A549 (cell line): ENCODE data around the gene TMC4. TPM values are rescaled to one million over a fixed set of nuclear protein-coding genes. Genes with fewer than 3 reads are reported as not detected.
A peak's percentile ranks its signal among the peaks of the same experiment; 100 is the strongest.

Experiments
- ATAC-seq, 2 experiments: fragments of 200-7000 bp in 1 of 2; fragments of >200 bp in 1 of 2; cut with Nextera tagmentation in 1 of 2; cut with Tn5 transposase in 1 of 2; 3 replicates each; pipeline versions ENCODE4 v1.8.0 to v1.9.1; 2018 to 2020; ENCODE audit warnings: mild to moderate bottlenecking in 1 of 2, moderate library complexity in 1 of 2
- CTCF ChIA-PET: fragments of 300-600 bp; sonication (Branson Sonifier 250); formaldehyde crosslinking; extraction: SDS; loops from one replicate; lab custom pipeline; 2021; ENCODE audit warnings: antibody characterized with exemption, inconsistent platforms; lab: Yijun Ruan, JAX
- POLR2A ChIA-PET: fragments of 350-600 bp; formaldehyde crosslinking; extraction: SDS; loops from one replicate; lab custom pipeline; 2021; ENCODE audit warnings: antibody characterized with exemption, inconsistent platforms; lab: Yijun Ruan, JAX
- DNase-seq, 2 experiments: peaks; one replicate each; pipeline versions ENCODE4 v3.0.0 to v3.0.0-alpha.2; 2011 to 2016; ENCODE audit warnings: low read depth in 1 of 2, low spot score in 1 of 2
- FAIRE-seq: peaks from 2 replicates; lab custom pipeline; 2011; peaks lifted over from hg19 to GRCh38; lab: Jason Lieb, UNC
- H3K27ac ChIP-seq, 2 experiments: fragments of >200 bp; sonication (Bioruptor Twin); formaldehyde crosslinking; 3 replicates each; pipeline ENCODE4 v1.5.1; 2016 to 2017
- H3K4me1 ChIP-seq: fragments of >200 bp; sonication (Bioruptor Twin); formaldehyde crosslinking; 3 replicates; pipeline ENCODE4 v1.6.1; 2016
- H3K4me2 ChIP-seq: fragments of >200 bp; sonication (Bioruptor Twin); formaldehyde crosslinking; 3 replicates; pipeline ENCODE4 v1.6.1; 2016
- H3K4me3 ChIP-seq: fragments of >200 bp; sonication (Bioruptor Twin); formaldehyde crosslinking; 3 replicates; pipeline ENCODE4 v1.5.1; 2016
- H3K9me3 ChIP-seq: fragments of >200 bp; sonication (Bioruptor Twin); formaldehyde crosslinking; 3 replicates; pipeline ENCODE4 v1.6.1; 2016
- CBX2 ChIP-seq: fragments of 200-600 bp; sonication (generic); IDR thresholded peaks from 2 replicates; pipeline ENCODE4 v1.6.1; 2016; ENCODE audit warnings: low read depth, mild to moderate bottlenecking, borderline replicate concordance
- CEBPB ChIP-seq, 2 experiments: fragments of >200 bp in 1 of 2; sonication (Bioruptor Twin) in 1 of 2; formaldehyde crosslinking in 1 of 2; IDR thresholded peaks; 2 replicates each; pipeline ENCODE4 v1.6.1; 2012 to 2016
- CHD2 ChIP-seq: fragments of 150-350 bp; IDR thresholded peaks from 2 replicates; pipeline ENCODE4 v1.6.1; 2014; ENCODE audit warnings: low read length; ENCODE audit not compliant: partially characterized antibody
- CHD4 ChIP-seq: fragments of 200-600 bp; sonication (generic); IDR thresholded peaks from 2 replicates; pipeline ENCODE4 v1.6.1; 2016; ENCODE audit warnings: antibody characterized with exemption, mild to moderate bottlenecking, borderline replicate concordance
- EHMT2 ChIP-seq: fragments of 200-600 bp; sonication (generic); IDR thresholded peaks from 2 replicates; pipeline ENCODE4 v1.6.1; 2016; ENCODE audit warnings: antibody characterized with exemption, low read depth, mild to moderate bottlenecking, moderate library complexity
- ELK1 ChIP-seq: fragments of 150-350 bp; IDR thresholded peaks from 2 replicates; pipeline ENCODE4 v1.6.1; 2014; ENCODE audit warnings: low read depth, mild to moderate bottlenecking, low read length
- ESRRA ChIP-seq: fragments of 150-350 bp; IDR thresholded peaks from 2 replicates; pipeline ENCODE4 v1.6.1; 2014; ENCODE audit warnings: mild to moderate bottlenecking, low read length, borderline replicate concordance
- FOSB ChIP-seq: fragments of 250-450 bp; sonication (Bioruptor Pico); IDR thresholded peaks from 2 replicates; pipeline ENCODE4 v1.5.0; 2020; ENCODE audit warnings: mild to moderate bottlenecking, moderate library complexity
- FOSL2 ChIP-seq, 2 experiments: fragments of 450-650 bp in 1 of 2; fragments of >200 bp in 1 of 2; sonication (Bioruptor Twin) in 1 of 2; formaldehyde crosslinking; IDR thresholded peaks; 2 replicates each; pipeline versions ENCODE4 v1.5.0 to v1.6.1; 2016 to 2020; ENCODE audit warnings: mild to moderate bottlenecking in 1 of 2, moderate library complexity in 1 of 2
- GATA3 ChIP-seq: IDR thresholded peaks from 2 replicates; pipeline ENCODE4 v1.6.1; 2012; ENCODE audit warnings: borderline replicate concordance
- HDAC2 ChIP-seq: fragments of 200-600 bp; sonication (generic); IDR thresholded peaks from 2 replicates; pipeline ENCODE4 v1.6.1; 2016
- HOXA7 ChIP-seq: fragments of 250-450 bp; sonication (Bioruptor Pico); IDR thresholded peaks from 2 replicates; pipeline ENCODE4 v1.5.0; 2020; ENCODE audit warnings: mild to moderate bottlenecking, moderate library complexity
- HOXB5 ChIP-seq: fragments of 250-450 bp; sonication (Bioruptor Pico); IDR thresholded peaks from 2 replicates; pipeline ENCODE4 v1.5.0; 2020; ENCODE audit warnings: mild to moderate bottlenecking, moderate library complexity
- JUNB ChIP-seq: fragments of >200 bp; sonication (Bioruptor Twin); formaldehyde crosslinking; IDR thresholded peaks from 2 replicates; pipeline ENCODE4 v1.6.1; 2016
- KDM5A ChIP-seq: fragments of 200-600 bp; sonication (generic); IDR thresholded peaks from 2 replicates; pipeline ENCODE4 v1.6.1; 2016; ENCODE audit warnings: antibody characterized with exemption, mild to moderate bottlenecking
- MAX ChIP-seq: IDR thresholded peaks from 2 replicates; pipeline ENCODE4 v1.6.1; 2012
- MAZ ChIP-seq: fragments of 150-350 bp; IDR thresholded peaks from 2 replicates; pipeline ENCODE4 v1.6.1; 2014; ENCODE audit warnings: antibody characterized with exemption, low read depth, low read length, borderline replicate concordance
- NFE2L2 ChIP-seq: fragments of 150-350 bp; conservative IDR thresholded peaks from 2 replicates; pipeline ENCODE4 v1.6.1; 2014; ENCODE audit warnings: low read length
- NPAS2 ChIP-seq: fragments of 250-450 bp; sonication (Bioruptor Pico); IDR thresholded peaks from 2 replicates; pipeline ENCODE4 v1.8.0; 2022; ENCODE audit warnings: mild to moderate bottlenecking, moderate library complexity, borderline replicate concordance
- NR3C1 ChIP-seq: fragments of >200 bp; sonication (Bioruptor Twin); formaldehyde crosslinking; IDR thresholded peaks from 3 replicates; pipeline ENCODE4 v1.6.1; 2017
- PHF8 ChIP-seq: fragments of 200-600 bp; sonication (generic); IDR thresholded peaks from 2 replicates; pipeline ENCODE4 v1.6.1; 2016; ENCODE audit warnings: low read depth, mild to moderate bottlenecking, antibody characterized with exemption, moderate library complexity, borderline replicate concordance
- POLR2A ChIP-seq: IDR thresholded peaks from 2 replicates; pipeline ENCODE4 v1.6.1; 2012; ENCODE audit warnings: mild to moderate bottlenecking, low read length
- POLR2AphosphoS2 ChIP-seq: conservative IDR thresholded peaks from 2 replicates; pipeline ENCODE4 v1.6.1; 2012; ENCODE audit warnings: low read length, improper control_type of control experiment, inconsistent platforms
- SREBF2 ChIP-seq: fragments of 450-650 bp; IDR thresholded peaks from 2 replicates; pipeline ENCODE4 v1.6.1; 2014; ENCODE audit warnings: mild to moderate bottlenecking, moderate library complexity
- TP53 ChIP-seq: fragments of 250-450 bp; sonication (Bioruptor Pico); IDR thresholded peaks from 2 replicates; pipeline ENCODE4 v1.5.0; 2021; ENCODE audit warnings: mild to moderate bottlenecking, moderate library complexity
- ZFP36 ChIP-seq: fragments of 450-650 bp; IDR thresholded peaks from 2 replicates; pipeline ENCODE4 v1.6.1; 2014; ENCODE audit warnings: borderline replicate concordance; ENCODE audit not compliant: partially characterized antibody
- ZSCAN20 ChIP-seq: fragments of 250-450 bp; sonication (Bioruptor Pico); IDR thresholded peaks from 2 replicates; pipeline ENCODE4 v1.8.0; 2022; ENCODE audit warnings: mild to moderate bottlenecking, moderate library complexity
- WGBS: methylation state at CpG from one replicate; pipeline ENCODE4 v1.1.6; 2017; ENCODE audit errors: missing lambda C conversion rate; 5-methylcytosine and 5-hydroxymethylcytosine counted together
- polyA plus RNA-seq, 4 experiments: library from polyadenylated mRNA; depleted of rRNA in 3 of 4; stranded (reverse); fragments of >200 nt; fragmentation: RNase III in 1 of 4; extraction: RNeasy Plus Mini Kit Qiagen cat#74134 plus additional on column Dnase treatment in 1 of 4; gene quantifications; 2 replicates in 3 of 4; 3 replicates in 1 of 4; pipeline ENCODE4 v1.2.3, GENCODE V29; 2011 to 2017
- TF ChIP-seq, protein P1 (sequence below): fragments of 200-600 bp; sonication (generic); IDR thresholded peaks from 2 replicates; pipeline ENCODE4 v1.6.1; 2016; ENCODE audit warnings: antibody characterized with exemption, mild to moderate bottlenecking, moderate library complexity
- TF ChIP-seq, protein P2 (sequence below): IDR thresholded peaks from 2 replicates; pipeline ENCODE4 v1.6.1; 2012; ENCODE audit warnings: low read depth, borderline replicate concordance
- TF ChIP-seq, protein P3 (sequence below): fragments of 250-450 bp; sonication (Bioruptor Pico); IDR thresholded peaks from 2 replicates; pipeline ENCODE4 v1.5.0; 2020; ENCODE audit warnings: low read depth, mild to moderate bottlenecking, moderate library complexity
- TF ChIP-seq, protein P4 (sequence below): fragments of >200 bp; sonication (Bioruptor Twin); formaldehyde crosslinking; IDR thresholded peaks from 3 replicates; pipeline ENCODE4 v1.6.1; 2016

The TMC4 gene
- polyA plus RNA-seq, 2 of the 4 experiments (the other 2 are of a cell fraction): 0.84 to 0.85 TPM

- H3K9me3 ChIP-seq: no peaks in the 10 kb centered on the region
- H3K4me3 ChIP-seq: peak within 1 kb of the TSS; percentile 95
- H3K27ac ChIP-seq: peak within 1 kb of the TSS; percentile 84 to 93
- ChIA-PET POLR2A (interaction anchor here (0.6 to 2.7 kb wide), 18 partner anchors 9 to 333 kb away, joined by 3 to 51 read pairs (median 4); partner anchors contain the start of genes CNOT3, LENG1, LENG8 and MBOAT7), CTCF (interaction anchor here (0.7 to 1.2 kb wide), 4 partner anchors 18 to 53 kb away, joined by 3 to 4 read pairs (median 3); no protein-coding TSS in a partner anchor)
- peaks cover 14% of the 10 kb centered on the region; the same call in 2 of the 3 replicates for H3K4me1 ChIP-seq
- peak within 1 kb of the TSS; percentile 85 for H3K4me2 ChIP-seq
- 2% methylated on average over 60 of the region's 60 CpGs for WGBS
- DNase-seq (peak; percentile 99), FAIRE-seq (peak; percentile 98), ATAC-seq (peak; percentile 96 to 98)
- TF ChIP-seq, protein P1, sequence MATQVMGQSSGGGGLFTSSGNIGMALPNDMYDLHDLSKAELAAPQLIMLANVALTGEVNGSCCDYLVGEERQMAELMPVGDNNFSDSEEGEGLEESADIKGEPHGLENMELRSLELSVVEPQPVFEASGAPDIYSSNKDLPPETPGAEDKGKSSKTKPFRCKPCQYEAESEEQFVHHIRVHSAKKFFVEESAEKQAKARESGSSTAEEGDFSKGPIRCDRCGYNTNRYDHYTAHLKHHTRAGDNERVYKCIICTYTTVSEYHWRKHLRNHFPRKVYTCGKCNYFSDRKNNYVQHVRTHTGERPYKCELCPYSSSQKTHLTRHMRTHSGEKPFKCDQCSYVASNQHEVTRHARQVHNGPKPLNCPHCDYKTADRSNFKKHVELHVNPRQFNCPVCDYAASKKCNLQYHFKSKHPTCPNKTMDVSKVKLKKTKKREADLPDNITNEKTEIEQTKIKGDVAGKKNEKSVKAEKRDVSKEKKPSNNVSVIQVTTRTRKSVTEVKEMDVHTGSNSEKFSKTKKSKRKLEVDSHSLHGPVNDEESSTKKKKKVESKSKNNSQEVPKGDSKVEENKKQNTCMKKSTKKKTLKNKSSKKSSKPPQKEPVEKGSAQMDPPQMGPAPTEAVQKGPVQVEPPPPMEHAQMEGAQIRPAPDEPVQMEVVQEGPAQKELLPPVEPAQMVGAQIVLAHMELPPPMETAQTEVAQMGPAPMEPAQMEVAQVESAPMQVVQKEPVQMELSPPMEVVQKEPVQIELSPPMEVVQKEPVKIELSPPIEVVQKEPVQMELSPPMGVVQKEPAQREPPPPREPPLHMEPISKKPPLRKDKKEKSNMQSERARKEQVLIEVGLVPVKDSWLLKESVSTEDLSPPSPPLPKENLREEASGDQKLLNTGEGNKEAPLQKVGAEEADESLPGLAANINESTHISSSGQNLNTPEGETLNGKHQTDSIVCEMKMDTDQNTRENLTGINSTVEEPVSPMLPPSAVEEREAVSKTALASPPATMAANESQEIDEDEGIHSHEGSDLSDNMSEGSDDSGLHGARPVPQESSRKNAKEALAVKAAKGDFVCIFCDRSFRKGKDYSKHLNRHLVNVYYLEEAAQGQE: peak; percentile 61
- no peak for TF ChIP-seq FOSB
- peak; percentile 67 for TF ChIP-seq CHD2
- peak; percentile 88; the same call in 1 of the 2 replicates for TF ChIP-seq PHF8
- TF ChIP-seq, protein P2, sequence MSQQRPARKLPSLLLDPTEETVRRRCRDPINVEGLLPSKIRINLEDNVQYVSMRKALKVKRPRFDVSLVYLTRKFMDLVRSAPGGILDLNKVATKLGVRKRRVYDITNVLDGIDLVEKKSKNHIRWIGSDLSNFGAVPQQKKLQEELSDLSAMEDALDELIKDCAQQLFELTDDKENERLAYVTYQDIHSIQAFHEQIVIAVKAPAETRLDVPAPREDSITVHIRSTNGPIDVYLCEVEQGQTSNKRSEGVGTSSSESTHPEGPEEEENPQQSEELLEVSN: peak; percentile 49; the same call in 1 of the 2 replicates
- TF ChIP-seq NPAS2 (CRISPR knock-in tag): no peak
- peak; percentile 77; the same call in 1 of the 2 replicates for TF ChIP-seq HDAC2
- no peak; the same call in 1 of the 2 replicates for TF ChIP-seq MAZ
- TF ChIP-seq MAX: peak; percentile 98
- no peak for TF ChIP-seq NFE2L2
- TF ChIP-seq CEBPB (IDR thresholded peaks at IDR 0.05): 0 out of 4 replicates have a peak, but pooled peaks of 1 of the 2 experiments have one; percentile 21
- TF ChIP-seq HOXB5: 0 out of 2 replicates have a peak, but pooled peaks have one; percentile 26
- TF ChIP-seq NR3C1: no peak
- TF ChIP-seq KDM5A: peak; percentile 96
- TF ChIP-seq CHD4: no peak
- no peak for TF ChIP-seq HOXA7
- TF ChIP-seq ZFP36: no peak
- no peak for TF ChIP-seq ZSCAN20 (CRISPR knock-in tag)
- TF ChIP-seq CBX2: no peak
- TF ChIP-seq POLR2A: peak; percentile 78
- TF ChIP-seq, protein P3, sequence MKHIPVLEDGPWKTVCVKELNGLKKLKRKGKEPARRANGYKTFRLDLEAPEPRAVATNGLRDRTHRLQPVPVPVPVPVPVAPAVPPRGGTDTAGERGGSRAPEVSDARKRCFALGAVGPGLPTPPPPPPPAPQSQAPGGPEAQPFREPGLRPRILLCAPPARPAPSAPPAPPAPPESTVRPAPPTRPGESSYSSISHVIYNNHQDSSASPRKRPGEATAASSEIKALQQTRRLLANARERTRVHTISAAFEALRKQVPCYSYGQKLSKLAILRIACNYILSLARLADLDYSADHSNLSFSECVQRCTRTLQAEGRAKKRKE: no peak
- TF ChIP-seq SREBF2: no peak
- TF ChIP-seq FOSL2 (IDR thresholded peaks at IDR 0.05): no peak
- no peak; the same call in 1 of the 2 replicates for TF ChIP-seq FOSL2 (CRISPR knock-in tag; IDR thresholded peaks at IDR 0.05)
- no peak for TF ChIP-seq JUNB
- TF ChIP-seq ESRRA: no peak
- no peak for TF ChIP-seq ELK1
- peak; percentile 56 for TF ChIP-seq GATA3
- TF ChIP-seq, protein P4, sequence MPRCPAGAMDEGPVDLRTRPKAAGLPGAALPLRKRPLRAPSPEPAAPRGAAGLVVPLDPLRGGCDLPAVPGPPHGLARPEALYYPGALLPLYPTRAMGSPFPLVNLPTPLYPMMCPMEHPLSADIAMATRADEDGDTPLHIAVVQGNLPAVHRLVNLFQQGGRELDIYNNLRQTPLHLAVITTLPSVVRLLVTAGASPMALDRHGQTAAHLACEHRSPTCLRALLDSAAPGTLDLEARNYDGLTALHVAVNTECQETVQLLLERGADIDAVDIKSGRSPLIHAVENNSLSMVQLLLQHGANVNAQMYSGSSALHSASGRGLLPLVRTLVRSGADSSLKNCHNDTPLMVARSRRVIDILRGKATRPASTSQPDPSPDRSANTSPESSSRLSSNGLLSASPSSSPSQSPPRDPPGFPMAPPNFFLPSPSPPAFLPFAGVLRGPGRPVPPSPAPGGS: no peak; the same call in none of the 3 replicates
- no peak for TF ChIP-seq POLR2AphosphoS2
- TF ChIP-seq EHMT2: no peak
- 0 out of 2 replicates have a peak, but pooled peaks have one; percentile 17 for TF ChIP-seq TP53
Measured at GRCh38 chr19:54115109-54116063, 57.6 kb downstream of the TMC4 start, which contains the start of the genes PRPF31 and TFPT. PRPF31 (plus strand) TSS chr19:54115754; CDS start chr19:54118279, 2,525 bp downstream. TFPT (minus strand) TSS chr19:54115657; CDS start chr19:54115269, 388 bp downstream.
